Airway epithelial cell (primary cell): ENCODE data around the gene NEUROD2. TPM values are rescaled to one million over a fixed set of nuclear protein-coding genes. Genes with fewer than 3 reads are reported as not detected.

Experiments
- total RNA-seq: library from RNA; depleted of rRNA; stranded (reverse); fragments of >200 nt; gene quantifications from 2 replicates; pipeline ENCODE4 v1.2.3, GENCODE V29; 2015

Gene NEUROD2
- total RNA-seq, result not detected in 2 replicates

DNA sequence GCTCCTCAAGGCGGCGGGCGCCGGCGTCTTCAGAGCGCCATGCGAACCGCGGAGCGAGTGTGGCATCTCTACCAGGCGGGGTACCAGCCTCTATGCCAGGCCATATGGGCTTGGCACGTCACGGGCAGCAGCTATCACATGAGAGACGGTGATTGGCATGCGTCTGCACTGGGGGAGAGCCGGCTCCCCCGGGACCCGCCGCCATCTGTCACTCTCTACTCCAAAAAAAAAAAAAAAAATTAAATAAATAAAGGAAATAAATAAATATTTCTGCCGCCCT, at the start of gene NEUROD2:
NEUROD2 (minus strand) TSS at position 70 of the 280 bp plus-strand sequence. CDS start 1,321 bp downstream, outside the sequence.

DNA sequence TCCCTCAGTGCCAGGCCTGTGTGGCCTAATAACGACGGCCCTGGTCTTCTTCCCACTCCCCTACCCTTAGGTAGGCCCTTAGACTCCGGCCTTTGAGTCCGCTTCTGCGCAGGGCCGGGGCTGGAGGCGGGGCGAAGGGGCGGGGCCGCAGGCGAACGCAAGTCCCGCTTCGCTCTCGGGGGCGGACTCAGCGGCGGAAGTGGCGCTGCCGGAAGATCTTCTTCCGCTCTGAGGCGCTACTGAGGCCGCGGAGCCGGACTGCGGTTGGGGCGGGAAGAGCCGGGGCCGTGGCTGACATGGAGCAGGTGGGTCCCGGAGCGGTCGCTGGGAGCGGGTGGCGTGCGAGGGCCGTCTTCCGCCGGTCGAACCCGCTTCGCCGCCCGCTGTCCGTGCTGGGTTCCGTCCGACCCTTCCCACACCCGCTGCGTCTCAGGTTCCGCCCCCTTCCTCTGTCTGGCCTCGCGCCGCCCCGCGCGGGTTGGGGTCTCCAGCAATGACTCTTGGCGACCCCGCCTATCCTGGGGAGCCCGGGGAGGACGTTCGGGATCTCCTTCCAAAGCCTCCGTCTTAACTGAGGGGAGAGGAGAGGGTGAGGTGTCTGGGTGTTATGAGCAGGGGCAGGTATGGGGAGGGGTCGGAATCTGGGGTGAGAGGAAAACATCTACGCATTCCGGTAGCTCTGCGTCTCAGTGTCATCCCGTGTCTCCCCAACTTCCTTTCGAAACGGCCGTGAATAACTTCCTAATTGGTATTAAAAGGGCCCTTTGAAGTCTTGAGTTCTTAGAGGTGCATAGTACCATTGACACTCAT, 29.4 kb upstream of the NEUROD2 start, which contains the start of gene STARD3:
STARD3 (plus strand) TSS at position 218 of the 810 bp plus-strand sequence. CDS start 16,388 bp downstream, outside the sequence.

DNA sequence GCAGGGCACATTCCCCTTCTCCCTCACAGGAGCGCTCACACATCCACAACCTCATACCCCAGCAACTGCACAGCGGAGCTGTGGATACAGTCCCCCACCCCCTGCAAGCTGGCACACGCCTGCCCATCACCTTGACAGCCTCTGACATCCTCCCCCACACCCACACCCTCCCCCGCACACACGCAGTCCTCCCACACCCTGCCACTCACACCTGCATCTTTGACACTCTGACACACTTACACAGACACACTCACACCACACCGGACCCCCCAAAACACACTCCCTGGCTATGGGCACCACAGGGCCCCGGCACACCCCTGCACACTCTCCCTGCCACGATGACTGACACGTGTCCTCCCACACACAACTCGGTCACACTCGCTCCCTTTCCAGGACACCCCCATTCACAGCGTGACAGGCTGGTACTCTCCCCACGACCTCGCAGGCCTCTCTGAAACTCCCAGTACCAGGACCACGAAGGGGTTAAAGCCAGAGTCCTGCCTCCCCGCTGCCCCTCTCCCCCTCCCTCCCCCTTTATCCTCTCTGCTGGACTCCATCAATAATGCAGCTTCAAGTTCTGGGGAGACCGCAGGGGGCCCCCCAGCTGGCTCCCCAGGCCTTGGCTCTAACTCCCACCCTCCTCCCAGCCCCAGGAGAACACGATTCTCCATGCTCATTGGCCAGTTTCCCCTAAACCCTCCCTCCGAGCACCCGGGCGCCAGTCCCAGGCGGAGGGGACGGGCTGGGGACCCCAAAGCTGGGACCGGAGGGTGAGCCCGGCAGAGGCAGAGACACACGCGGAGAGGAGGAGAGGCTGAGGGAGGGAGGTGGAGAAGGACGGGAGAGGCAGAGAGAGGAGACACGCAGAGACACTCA, 18.7 kb upstream of the NEUROD2 start, which contains the start of gene PPP1R1B:
PPP1R1B (plus strand) TSS at position 782 of the 876 bp plus-strand sequence. CDS start 441 bp downstream, outside the sequence.

Other genes with a start within 250 kb of the NEUROD2 start
- 4.9 and 6.1 TPM in 2 replicates for gene FBXL20, start 206.3 kb downstream of the NEUROD2 start, total RNA-seq
- 20.0 and 22.4 TPM in 2 replicates for gene MED1, start 156.7 kb downstream of the NEUROD2 start, total RNA-seq
- gene CDK12, start 146.4 kb downstream of the NEUROD2 start, total RNA-seq, result 20.0 and 27.1 TPM in 2 replicates
- gene PPP1R1B, start 19.0 kb upstream of the NEUROD2 start, total RNA-seq, result 1.3 and 2.5 TPM in 2 replicates
- gene STARD3, start 29.2 kb upstream of the NEUROD2 start, total RNA-seq, result 23.3 and 40.3 TPM in 2 replicates
- gene TCAP, start 57.4 kb upstream of the NEUROD2 start, total RNA-seq, result 0.05 and 0.14 TPM in 2 replicates
- not detected in 2 replicates for gene PNMT, start 60.5 kb upstream of the NEUROD2 start, total RNA-seq
- gene PGAP3, start 80.1 kb upstream of the NEUROD2 start, total RNA-seq, result 8.0 and 9.7 TPM in 2 replicates
- 57.0 and 69.2 TPM in 2 replicates for gene ERBB2, start 92.1 kb upstream of the NEUROD2 start, total RNA-seq
- 61.4 and 102 TPM in 2 replicates for gene MIEN1, start 122.6 kb upstream of the NEUROD2 start, total RNA-seq
- 16.4 and 26.3 TPM in 2 replicates for gene GRB7, start 130.0 kb upstream of the NEUROD2 start, total RNA-seq